Epidermal melanocyte (primary cell): ENCODE data around the gene BLOC1S3.

Experiments
- DNase-seq: peaks from one replicate; pipeline ENCODE4 v3.0.0; 2011; ENCODE audit warnings: low spot score; ENCODE audit not compliant: insufficient read length

BLOC1S3 gene

GRCh38 chr19:45146251-45146650, 32.3 kb upstream of the BLOC1S3 start:
- no peak for DNase-seq

- no peak for DNase-seq
Measured at GRCh38 chr19:45146741-45147205, 31.8 kb upstream of the BLOC1S3 start.

GRCh38 chr19:45147835-45148676, 30.5 kb upstream of the BLOC1S3 start:
- no peak for DNase-seq

DNA sequence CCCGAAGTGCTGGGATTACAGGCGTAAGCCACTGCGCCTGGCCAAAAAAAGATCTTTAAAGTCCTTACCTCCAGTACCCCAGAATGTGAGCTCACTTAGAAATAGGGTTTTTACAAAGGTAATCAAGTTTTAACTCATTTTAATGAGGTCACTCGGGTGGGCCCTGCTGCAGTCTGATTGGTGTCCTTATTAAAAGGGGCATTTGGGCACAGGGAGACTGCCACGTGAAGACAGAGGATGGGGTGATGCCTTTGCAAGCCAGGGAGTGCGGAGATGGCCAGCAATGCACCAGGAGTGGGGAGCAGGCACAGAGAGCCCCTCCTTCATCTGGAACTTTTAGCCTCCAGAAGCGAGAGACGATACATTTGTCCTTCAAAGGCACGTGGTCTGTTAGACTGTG, 29.5 kb upstream of the BLOC1S3 start:
- no peak for DNase-seq

DNA sequence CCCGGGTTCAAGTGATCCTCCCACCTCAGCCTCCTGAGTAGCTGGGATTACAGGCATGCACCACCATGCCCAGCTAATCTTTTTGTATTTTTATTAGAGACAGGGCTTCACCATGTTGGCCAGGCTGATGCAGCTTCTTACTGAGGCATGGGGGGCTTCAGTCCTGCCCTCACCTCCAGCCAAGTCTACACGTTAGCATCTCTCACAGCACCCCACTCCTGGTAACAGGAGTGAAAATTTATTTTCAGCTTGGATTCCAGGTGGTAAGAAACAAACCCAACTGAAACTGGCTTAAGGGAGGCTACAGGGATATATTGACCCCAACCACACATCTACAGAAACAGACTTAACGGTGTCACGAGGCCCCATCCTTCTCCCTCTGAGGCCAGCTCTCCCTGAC, 28.4 kb upstream of the BLOC1S3 start:
- no peak for DNase-seq

DNA sequence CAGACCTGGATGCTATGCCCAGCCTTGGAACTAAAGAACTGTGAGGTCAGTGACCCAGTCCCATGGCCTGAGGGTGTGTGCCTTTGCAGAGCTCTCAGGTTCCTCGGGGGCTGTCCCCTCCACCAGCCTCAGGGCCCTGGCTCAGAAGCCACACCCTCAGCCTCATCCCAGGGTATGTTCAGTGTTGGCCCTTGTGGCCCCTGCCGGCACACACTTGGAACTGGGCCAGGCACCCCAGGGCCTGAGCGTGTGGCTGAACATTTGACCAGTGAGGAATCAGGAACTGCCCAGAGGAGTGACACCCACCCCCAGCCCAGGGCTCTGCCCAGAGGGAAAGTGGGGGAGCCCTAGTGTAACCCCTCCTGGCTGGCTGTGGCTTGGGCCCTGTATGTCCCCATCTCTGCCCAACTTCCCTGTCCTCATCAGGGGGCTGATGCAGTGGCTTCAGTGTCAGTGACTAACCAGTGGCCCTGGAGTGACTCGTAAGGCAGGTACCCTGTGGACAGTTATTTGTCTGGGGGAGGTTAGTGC, 27.8 kb upstream of the BLOC1S3 start:
- DNase-seq = no peak

DNA sequence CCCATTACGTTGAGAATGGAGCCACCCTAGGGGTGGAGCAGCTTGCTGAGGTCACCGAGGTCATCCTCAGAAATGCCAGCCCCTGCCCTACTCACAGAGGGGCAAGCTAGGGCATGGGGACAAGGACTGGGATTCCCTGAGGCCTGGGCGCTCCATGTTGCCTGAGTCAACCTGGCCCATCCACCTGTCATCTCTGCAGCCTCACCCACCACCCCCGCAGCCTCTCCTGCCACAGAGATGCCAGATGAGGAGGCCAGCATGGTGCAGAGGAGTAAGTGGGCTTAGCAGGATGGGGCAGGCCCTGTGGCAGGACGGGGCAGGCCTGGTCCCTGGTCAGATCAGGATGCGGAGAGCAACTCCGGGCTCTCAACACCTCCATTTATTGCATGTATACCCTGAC, 27.3 kb upstream of the BLOC1S3 start:
- DNase-seq = no peak

DNA sequence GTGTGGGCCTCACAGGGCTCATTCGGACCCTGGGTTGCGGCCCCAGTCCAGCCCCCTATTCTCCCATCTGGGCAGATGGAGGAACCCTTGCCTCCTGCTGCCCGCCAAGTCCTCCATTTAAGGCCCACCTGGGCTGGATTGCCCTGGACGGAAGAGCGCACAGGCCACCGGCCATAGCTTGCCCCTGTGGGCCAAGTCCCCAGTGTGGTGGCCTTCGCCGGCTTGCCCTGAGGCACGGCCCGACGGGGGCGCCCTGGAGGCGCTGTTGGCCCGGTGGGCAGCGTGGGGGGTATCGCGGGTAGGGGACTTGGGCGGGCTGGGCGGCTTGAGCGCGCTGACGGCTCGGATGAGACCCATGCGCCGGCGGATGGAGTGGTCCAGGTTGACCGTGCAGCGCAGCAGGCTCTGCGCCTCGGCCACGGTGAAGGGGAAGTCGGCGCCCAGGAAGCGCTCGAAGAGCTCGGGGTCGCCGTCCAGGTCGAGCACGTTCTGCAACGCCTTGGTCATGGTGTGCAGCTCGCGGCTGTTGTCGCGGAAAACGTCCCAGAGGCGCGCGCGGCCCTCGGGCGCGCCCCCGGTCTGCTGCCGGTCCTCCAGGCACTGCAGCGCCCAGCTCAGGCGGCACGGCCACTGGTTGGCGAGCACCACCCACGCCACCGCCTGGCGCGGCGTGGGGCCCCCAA, 26.6 kb upstream of the BLOC1S3 start:
- DNase-seq = no peak

DNA sequence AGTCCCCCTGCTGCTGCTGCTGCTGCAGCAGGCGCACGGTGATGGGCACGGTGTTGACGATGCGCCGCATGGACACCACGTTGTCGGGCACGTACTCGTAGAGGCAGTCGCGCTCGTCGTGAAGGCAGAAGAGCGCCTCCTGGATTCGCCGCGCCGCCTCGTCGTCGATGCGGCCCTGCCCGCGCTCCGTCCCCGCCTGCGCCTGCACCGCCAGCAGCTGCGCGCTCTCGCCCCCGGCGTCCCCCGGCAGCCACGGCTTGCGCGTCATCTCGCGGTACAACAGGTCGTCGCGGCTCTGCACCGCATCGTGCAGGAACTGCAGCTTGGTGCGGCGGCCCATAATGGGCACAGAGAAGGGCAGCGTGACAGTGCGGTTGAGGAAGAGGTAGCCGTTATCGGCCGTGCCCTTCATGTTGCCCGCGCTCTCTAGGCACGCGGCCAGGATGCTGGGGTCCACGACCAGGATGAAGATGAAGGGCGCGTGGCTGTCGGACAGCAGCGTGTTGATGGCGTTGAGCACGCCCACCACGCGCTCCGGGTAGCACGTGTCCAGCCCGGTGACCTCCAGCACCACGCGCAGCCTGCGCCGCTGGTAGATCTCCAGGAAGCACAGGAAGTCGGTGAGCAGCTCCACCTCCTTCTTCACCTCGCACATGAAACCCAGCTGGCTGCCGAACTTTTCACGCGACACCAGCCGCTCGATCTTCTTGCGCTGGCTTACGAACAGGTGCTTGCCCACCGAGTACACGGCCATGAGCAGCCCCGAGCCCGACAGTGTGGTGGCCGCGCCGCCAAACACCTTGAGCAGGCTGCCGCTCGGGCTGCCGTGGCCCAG, 25.9 kb upstream of the BLOC1S3 start:
- DNase-seq = no peak

GRCh38 chr19:45153339-45154063, 25.1 kb upstream of the BLOC1S3 start:
- no peak for DNase-seq

DNA sequence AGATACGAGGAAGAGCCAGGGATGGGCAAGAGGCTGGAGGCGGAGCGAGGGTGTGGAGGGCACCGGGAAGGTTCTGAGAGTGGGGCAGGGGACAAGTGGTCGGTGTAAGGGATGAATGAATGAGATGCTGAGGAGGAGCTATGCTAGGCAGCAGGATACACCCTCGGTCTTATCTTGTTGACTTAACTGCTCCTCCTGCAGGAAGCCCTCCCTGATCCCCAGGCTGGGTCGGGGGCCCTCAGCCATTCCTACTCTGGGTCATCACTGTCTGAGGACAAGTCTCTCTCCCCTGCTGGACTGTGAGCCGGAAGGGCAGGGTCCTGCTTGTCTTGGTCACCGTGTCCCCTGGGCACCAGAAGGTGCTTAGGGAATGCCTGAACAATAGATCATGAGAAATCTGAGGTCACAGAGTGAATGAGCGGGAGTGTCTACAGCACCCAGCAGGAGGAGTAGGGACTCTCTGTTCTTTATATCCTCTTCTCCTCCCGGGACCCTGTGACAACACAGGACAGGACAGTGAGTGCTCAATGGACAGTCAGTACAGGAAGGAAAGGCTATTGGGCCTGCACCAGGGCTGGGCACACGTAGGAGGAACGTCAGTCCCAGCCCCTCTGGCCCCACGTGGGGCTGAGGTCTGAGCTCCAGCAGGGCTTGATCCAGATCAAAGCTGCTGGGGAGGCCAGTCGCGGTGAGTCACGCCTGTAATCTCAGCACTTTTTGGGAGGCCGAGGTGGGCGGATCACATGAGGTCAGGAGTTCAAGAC, 24.3 kb upstream of the BLOC1S3 start:
- DNase-seq = no peak

- no peak for DNase-seq
Measured at GRCh38 chr19:45156011-45156630, 22.5 kb upstream of the BLOC1S3 start.

- DNase-seq = no peak
Measured at GRCh38 chr19:45156751-45157150, 21.8 kb upstream of the BLOC1S3 start.

DNA sequence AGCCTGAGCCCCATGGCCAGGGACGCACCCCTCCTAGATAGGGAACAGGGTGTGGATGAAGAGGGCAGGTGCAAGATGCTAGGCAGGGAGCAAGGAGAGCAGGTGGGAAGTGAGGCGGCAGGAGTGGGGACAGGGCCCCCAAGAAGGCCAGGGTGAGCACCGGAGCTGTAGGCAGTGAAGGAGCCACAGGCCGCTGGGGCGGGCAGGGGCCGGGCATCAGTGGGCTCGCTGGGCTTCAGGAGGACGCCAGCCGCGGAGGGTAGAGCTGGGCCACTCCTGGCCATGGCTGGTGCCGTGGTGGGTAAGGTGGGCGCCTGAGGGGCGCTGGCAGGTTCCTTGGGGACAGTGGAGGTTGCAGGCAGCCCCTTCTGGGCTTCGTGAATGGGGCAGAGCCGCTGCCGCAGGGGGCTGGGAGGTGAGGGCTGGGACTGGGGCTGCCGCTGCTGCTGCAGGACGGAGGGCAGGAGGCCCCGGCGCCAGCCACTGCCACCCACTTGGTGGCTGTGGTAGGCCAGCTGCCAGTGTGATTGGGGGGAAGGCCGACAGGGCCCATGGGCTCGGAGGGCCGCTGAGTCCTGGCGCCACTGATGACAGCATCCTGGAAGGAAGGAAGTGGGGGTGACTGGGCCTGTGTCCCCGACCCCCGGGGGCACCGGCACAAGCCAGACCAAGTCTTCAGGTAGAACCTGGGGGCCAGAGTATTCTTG, 19.9 kb upstream of the BLOC1S3 start:
- DNase-seq = no peak

- DNase-seq = no peak
Measured at GRCh38 chr19:45159210-45159970, 19.2 kb upstream of the BLOC1S3 start.

DNA sequence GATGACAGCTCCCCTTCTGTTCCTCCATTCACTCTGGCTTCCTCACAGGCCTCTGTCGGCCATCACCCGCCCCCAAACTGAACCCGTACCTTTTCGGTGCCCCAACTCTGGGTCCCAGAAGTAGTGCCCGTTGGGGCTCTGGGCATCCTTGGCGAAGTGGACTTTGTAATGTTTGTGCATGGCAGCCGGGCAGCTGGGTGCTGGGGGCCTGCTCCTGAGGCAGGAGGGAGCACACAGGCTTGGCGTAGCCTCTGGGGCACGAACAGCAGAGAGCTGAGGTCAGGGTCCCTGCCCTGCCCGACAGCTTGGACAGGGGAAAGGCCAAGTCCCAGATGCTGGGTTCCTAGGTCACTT, 18.6 kb upstream of the BLOC1S3 start:
- no peak for DNase-seq

DNA sequence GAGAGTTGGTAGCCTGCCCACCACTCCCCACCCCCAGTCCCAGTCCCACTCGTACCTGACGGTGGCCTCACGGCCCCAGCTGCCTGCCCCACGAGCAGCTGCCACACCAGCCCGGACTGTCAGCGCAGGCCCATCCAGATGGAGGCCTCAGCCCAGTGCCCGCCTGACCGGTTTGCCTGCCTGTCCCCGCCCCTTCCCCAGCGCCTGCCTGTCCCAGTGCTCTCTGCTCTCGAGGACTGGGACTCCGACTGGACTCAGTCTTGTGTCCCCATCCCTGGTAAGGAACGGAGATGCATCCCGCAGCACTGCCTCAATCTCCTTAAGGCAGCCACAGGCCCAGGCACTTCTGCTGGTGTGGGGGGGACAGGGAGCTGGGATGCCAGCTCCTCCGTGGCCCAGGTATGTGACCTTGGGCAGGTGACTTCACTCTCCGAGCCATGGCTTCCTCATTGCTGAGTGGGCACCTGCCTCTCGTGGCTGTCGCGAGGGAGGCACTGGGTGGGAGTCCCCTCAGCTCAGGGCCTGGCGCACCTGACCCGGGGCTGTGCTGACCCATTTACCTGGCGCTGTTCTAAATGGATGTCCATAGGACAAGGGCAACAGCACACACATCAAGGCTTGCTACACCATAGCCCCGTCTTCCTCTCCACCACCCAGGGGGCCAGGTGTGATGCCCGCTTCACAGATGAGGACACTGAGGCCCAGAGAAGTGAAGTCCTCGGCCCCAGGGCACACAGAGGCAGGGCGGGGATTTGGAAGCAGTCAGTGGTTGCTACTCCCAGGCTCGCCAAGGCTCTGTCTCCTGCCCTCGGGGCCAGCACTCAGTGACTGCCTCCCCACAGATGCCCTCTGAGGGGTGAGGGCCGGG, 17.5 kb upstream of the BLOC1S3 start, which contains the start of gene NKPD1:
Gene NKPD1, minus strand, starts transcription at position 113 of the 868 bp plus-strand sequence. CDS start 832 bp downstream, outside the sequence.
- no peak for DNase-seq
